Suprapubic skin (tissue), 4 donors: ENCODE data around the gene PEX7. TPM values are rescaled to one million over a fixed set of nuclear protein-coding genes. Genes with fewer than 3 reads are reported as not detected.
A peak's percentile ranks its signal among the peaks of the same experiment; 100 is the strongest.

Source experiments
- DNase-seq, 2 donors: peaks; one replicate each; pipeline ENCODE4 v3.0.0-alpha.2; 2019; ENCODE audit warnings: low spot score in 2 of 2
- H3K27ac ChIP-seq: fragments of 200-600 bp; sonication (generic); one replicate; pipeline ENCODE4 v1.5.1; 2019
- H3K27me3 ChIP-seq: fragments of 200-600 bp; sonication (generic); one replicate; pipeline ENCODE4 v1.5.1; 2019
- H3K36me3 ChIP-seq: fragments of 200-600 bp; sonication (generic); one replicate; pipeline ENCODE4 v1.5.1; 2019
- H3K4me1 ChIP-seq: fragments of 200-600 bp; sonication (generic); one replicate; pipeline ENCODE4 v1.5.1; 2019
- H3K4me3 ChIP-seq: fragments of 200-600 bp; sonication (generic); one replicate; pipeline ENCODE4 v1.5.1; 2019; ENCODE audit warnings: mild to moderate bottlenecking
- H3K9me3 ChIP-seq: fragments of 200-600 bp; sonication (generic); one replicate; pipeline ENCODE4 v1.5.1; 2019
- CTCF ChIP-seq, 2 donors: fragments of 200-600 bp in 1 of 2; fragments of 450-650 bp in 1 of 2; sonication (generic) in 1 of 2; IDR thresholded peaks; one replicate each; pipeline ENCODE4 v1.5.1; 2016 to 2019; ENCODE audit warnings: antibody characterized with exemption in 2 of 2, mild to moderate bottlenecking in 1 of 2, moderate library complexity in 1 of 2
- EP300 ChIP-seq: sonication (generic); formaldehyde crosslinking; IDR thresholded peaks from one replicate; pipeline ENCODE4 v1.6.1; 2017; ENCODE audit warnings: antibody characterized with exemption
- POLR2A ChIP-seq, 2 donors: fragments of 450-650 bp; IDR thresholded peaks; one replicate each; pipeline ENCODE4 v1.6.1; 2017; ENCODE audit warnings: antibody characterized with exemption in 2 of 2, mild to moderate bottlenecking in 2 of 2, moderate library complexity in 2 of 2
- POLR2AphosphoS5 ChIP-seq, 3 donors: sonication (generic); formaldehyde crosslinking; IDR thresholded peaks; one replicate each; pipeline ENCODE4 v1.6.1; 2017; ENCODE audit warnings: antibody characterized with exemption in 3 of 3
- WGBS: methylation state at CpG from one replicate; pipeline ENCODE4 v1.1.5; 2018; 5-methylcytosine and 5-hydroxymethylcytosine counted together
- total RNA-seq, 4 donors: library from RNA; depleted of rRNA; stranded (reverse); fragments of >200 nt; gene quantifications; one replicate each; pipeline ENCODE4 v1.1.0, GENCODE V29; 2016

Gene PEX7
- 10 to 100 TPM in 2 of 4 donors, 1 to 10 TPM in 2; 4.3 to 21.2 (median 12.4) TPM for total RNA-seq

GRCh38 chr6:136822376-136823127, at the start of gene PEX7:
TSS of gene PEX7 (plus strand) at chr6:136822592. CDS start at chr6:136822666, 74 bp downstream.
- Histone ChIP-seq H3K9me3 (no peaks in the 10 kb centered on the region), H3K27me3 (no peaks in the 10 kb centered on the region), H3K4me1 (peaks cover 12% of the 10 kb centered on the region), H3K27ac (peak within 1 kb of the TSS; percentile 87), H3K36me3 (peaks cover 10% of the 10 kb centered on the region), H3K4me3 (peak within 1 kb of the TSS; percentile 70)
- 0% methylated on average over 32 of the region's 78 CpGs for WGBS
- TF ChIP-seq EP300: no peak
- peak; percentile 26 to 72 for TF ChIP-seq CTCF (IDR thresholded peaks at IDR 0.05)
- peak in 1 of 2 donors; percentile 31 for TF ChIP-seq POLR2A (IDR thresholded peaks at IDR 0.05)
- TF ChIP-seq POLR2AphosphoS5 (IDR thresholded peaks at IDR 0.05): peak in 1 of 3 donors; percentile 18
- peak; percentile 94 to 96 for DNase-seq

GRCh38 chr6:136772685-136773472, 49.5 kb upstream of the PEX7 start:
- H3K9me3 ChIP-seq: no peaks in the 10 kb centered on the region
- H3K4me3 ChIP-seq: no peak overlapping the region
- 78% methylated on average over 6 of the region's 6 CpGs for WGBS
- H3K4me1 ChIP-seq: peaks cover 22% of the 10 kb centered on the region
- DNase-seq: no peak
- H3K27ac ChIP-seq: no peak overlapping the region
- H3K36me3 ChIP-seq: no peaks in the 10 kb centered on the region
- TF ChIP-seq POLR2A (IDR thresholded peaks at IDR 0.05) (no peak), EP300 (no peak), CTCF (IDR thresholded peaks at IDR 0.05) (no peak), POLR2AphosphoS5 (IDR thresholded peaks at IDR 0.05) (no peak)
- no peaks in the 10 kb centered on the region for H3K27me3 ChIP-seq

- Histone ChIP-seq H3K27me3 (no peaks in the 10 kb centered on the region), H3K4me3 (no peak overlapping the region), H3K9me3 (no peaks in the 10 kb centered on the region), H3K36me3 (no peaks in the 10 kb centered on the region), H3K27ac (no peak overlapping the region), H3K4me1 (peaks cover 21% of the 10 kb centered on the region)
- 97% methylated on average over 4 of the region's 4 CpGs for WGBS
- DNase-seq: no peak
- TF ChIP-seq POLR2A (IDR thresholded peaks at IDR 0.05) (no peak), CTCF (IDR thresholded peaks at IDR 0.05) (no peak), EP300 (no peak), POLR2AphosphoS5 (IDR thresholded peaks at IDR 0.05) (no peak)
These were observed 49.0 kb upstream of the PEX7 start for GRCh38 chr6:136773473-136773796.

- WGBS: 68% methylated on average over 6 of the region's 6 CpGs
- H3K27me3 ChIP-seq: no peaks in the 10 kb centered on the region
- TF ChIP-seq EP300: no peak
- no peak for TF ChIP-seq CTCF (IDR thresholded peaks at IDR 0.05)
- TF ChIP-seq POLR2A (IDR thresholded peaks at IDR 0.05): no peak
- TF ChIP-seq POLR2AphosphoS5 (IDR thresholded peaks at IDR 0.05): no peak
- no peak overlapping the region for H3K27ac ChIP-seq
- H3K36me3 ChIP-seq: no peaks in the 10 kb centered on the region
- peaks cover 21% of the 10 kb centered on the region for H3K4me1 ChIP-seq
- no peak overlapping the region for H3K4me3 ChIP-seq
- no peaks in the 10 kb centered on the region for H3K9me3 ChIP-seq
- no peak for DNase-seq
These were observed 48.0 kb upstream of the PEX7 start for GRCh38 chr6:136774228-136775041.
